RCC 7860 (cell line): ENCODE measurements around the gene MAPK8IP3.

ENCODE experiments used
- DNase-seq: peaks from one replicate; pipeline ENCODE4 v3.0.0-alpha.2; 2015; ENCODE audit warnings: low spot score
- FAIRE-seq: peaks from 2 replicates; lab custom pipeline; 2012; peaks lifted over from hg19 to GRCh38; lab: Jason Lieb, UNC

The MAPK8IP3 gene

GRCh38 chr16:1762196-1762878 lies 56.3 kb downstream of the MAPK8IP3 start:
- FAIRE-seq (no peak), DNase-seq (no peak)

GRCh38 chr16:1762879-1763520 lies 57.0 kb downstream of the MAPK8IP3 start:
- FAIRE-seq (no peak), DNase-seq (no peak)

- DNase-seq = no peak
- FAIRE-seq = no peak
Observed at GRCh38 chr16:1763521-1764511, 57.8 kb downstream of the MAPK8IP3 start.

GRCh38 chr16:1764971-1765370 lies 59.0 kb downstream of the MAPK8IP3 start:
- no peak for DNase-seq

GRCh38 chr16:1765826-1766225 lies 59.8 kb downstream of the MAPK8IP3 start:
- DNase-seq (no peak), FAIRE-seq (no peak)

More at GRCh38 chr16:1764971-1765370, 59.0 kb downstream of the MAPK8IP3 start:
- FAIRE-seq = no peak

- FAIRE-seq = no peak
- DNase-seq = no peak
Observed at GRCh38 chr16:1766231-1766630, 60.2 kb downstream of the MAPK8IP3 start.

- no peak for FAIRE-seq
Observed at GRCh38 chr16:1766701-1767100, 60.7 kb downstream of the MAPK8IP3 start.

GRCh38 chr16:1767116-1767994 lies 61.4 kb downstream of the MAPK8IP3 start:
- no peak for FAIRE-seq
- no peak for DNase-seq

More at GRCh38 chr16:1766701-1767100, 60.7 kb downstream of the MAPK8IP3 start:
- DNase-seq = no peak

- FAIRE-seq = no peak
- no peak for DNase-seq
Observed at GRCh38 chr16:1768061-1768766, 62.2 kb downstream of the MAPK8IP3 start.

- no peak for DNase-seq
- FAIRE-seq = no peak
Observed at GRCh38 chr16:1768767-1769401, 62.9 kb downstream of the MAPK8IP3 start.

GRCh38 chr16:1769402-1770300 lies 63.7 kb downstream of the MAPK8IP3 start:
- no peak for FAIRE-seq
- DNase-seq = no peak

GRCh38 chr16:1770328-1771187 lies 64.6 kb downstream of the MAPK8IP3 start:
- FAIRE-seq (no peak), DNase-seq (no peak)

GRCh38 chr16:1771188-1771863 lies 65.3 kb downstream of the MAPK8IP3 start, which contains the start of gene NME3:
Gene NME3 (minus strand): TSS chr16:1771543. CDS start chr16:1771534, 9 bp downstream.
- DNase-seq (no peak), FAIRE-seq (no peak)

- FAIRE-seq = no peak
- no peak for DNase-seq
Observed at GRCh38 chr16:1771864-1772361, 65.9 kb downstream of the MAPK8IP3 start.

GRCh38 chr16:1772362-1772907 lies 66.4 kb downstream of the MAPK8IP3 start, which contains the start of gene EME2:
Gene EME2 (plus strand): TSS chr16:1772810. CDS start chr16:1773228, 418 bp downstream.
- FAIRE-seq (no peak), DNase-seq (peak; percentile 37)
